HG03097 (cell line): Measurements from ENCODE around the gene SLC10A1.
A peak's percentile ranks its signal among the peaks of the same experiment; 100 is the strongest.
"Not testable (repeated sequence)": the region's sequence is repeated elsewhere in the genome, so short reads cannot be mapped to it uniquely, and the experiment has no call there.

Experiments used
- ATAC-seq: cut with Tn5 transposase; IDR thresholded peaks from one replicate; pipeline ENCODE4 v1.9.1; 2021; ENCODE audit not compliant: unreplicated experiment, low FRiP score

Gene SLC10A1

DNA sequence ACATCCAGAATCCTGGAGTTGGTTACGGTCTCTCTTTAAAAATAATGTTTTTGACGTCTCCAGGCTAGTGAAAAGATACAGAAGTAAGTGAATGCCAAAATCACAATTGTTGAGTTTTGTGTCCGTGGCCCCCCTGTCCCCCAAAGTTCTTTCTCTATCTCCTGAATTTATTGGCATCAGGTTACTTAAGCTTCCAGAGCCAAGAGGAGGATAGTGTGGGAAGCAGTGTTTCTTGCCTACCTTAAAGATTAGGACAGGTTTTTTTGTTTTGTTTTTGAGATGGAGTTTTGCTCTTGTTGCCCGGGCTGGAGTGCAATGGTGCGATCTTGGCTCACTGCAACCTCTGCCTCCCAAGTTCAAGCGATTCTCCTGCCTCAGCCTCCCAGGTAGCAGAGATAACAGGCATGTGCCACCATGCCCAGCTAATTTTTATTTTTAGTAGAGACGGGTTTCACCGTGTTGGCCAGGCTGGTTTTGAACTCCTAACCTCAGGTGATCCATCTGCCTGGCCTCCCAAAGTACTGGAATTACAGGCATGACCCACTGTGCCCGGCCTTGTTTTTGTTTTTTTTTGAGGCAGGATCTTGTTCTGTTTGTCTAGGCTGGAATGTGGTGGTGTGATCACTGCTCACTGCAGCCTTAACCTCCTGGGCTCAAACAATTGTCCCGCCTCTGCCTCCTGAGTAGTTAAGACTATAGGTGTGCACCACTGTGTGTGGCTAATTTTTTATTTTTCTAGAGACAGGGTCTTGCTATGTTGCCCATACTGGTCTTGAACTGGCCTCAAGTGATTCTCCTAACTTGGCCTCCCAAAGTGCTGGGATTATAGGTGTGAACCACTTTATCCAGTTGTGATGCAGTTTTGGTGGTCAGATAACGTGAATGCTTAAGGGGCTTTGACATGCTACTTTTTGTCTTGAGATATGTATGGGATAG, 24.7 kb downstream of the SLC10A1 start:
- ATAC-seq = no peak

DNA sequence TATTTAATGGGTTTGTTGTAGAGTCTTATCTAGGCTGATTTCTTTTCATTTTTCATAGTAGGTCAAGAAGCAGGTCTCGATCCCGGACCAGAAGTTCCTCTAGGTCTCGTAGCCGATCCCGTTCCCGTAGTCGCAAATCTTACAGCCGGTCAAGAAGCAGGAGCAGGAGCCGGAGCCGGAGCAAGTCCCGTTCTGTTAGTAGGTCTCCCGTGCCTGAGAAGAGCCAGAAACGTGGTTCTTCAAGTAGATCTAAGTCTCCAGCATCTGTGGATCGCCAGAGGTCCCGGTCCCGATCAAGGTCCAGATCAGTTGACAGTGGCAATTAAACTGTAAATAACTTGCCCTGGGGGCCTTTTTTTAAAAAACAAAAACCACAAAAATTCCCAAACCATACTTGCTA, 25.9 kb downstream of the SLC10A1 start:
- no peak for ATAC-seq

DNA sequence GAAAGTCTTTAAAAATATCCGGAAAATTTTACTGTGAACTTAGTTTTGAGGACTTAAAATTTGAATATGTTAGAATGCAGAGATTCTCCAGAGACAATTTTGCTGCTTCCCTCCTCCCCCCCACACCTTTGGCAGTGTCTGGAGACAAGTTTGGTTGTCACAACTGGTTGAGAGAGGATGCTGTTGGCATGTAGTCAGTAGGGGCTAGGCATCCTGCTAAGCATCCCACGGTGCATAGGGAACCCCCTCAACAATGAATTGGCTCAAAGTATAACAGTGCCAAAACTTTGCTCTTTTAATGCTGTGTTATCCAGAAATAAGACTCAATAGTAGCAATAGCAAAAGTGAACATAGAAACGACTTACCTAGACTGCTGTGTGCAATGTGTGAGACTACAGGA, 26.5 kb downstream of the SLC10A1 start:
- no peak for ATAC-seq

DNA sequence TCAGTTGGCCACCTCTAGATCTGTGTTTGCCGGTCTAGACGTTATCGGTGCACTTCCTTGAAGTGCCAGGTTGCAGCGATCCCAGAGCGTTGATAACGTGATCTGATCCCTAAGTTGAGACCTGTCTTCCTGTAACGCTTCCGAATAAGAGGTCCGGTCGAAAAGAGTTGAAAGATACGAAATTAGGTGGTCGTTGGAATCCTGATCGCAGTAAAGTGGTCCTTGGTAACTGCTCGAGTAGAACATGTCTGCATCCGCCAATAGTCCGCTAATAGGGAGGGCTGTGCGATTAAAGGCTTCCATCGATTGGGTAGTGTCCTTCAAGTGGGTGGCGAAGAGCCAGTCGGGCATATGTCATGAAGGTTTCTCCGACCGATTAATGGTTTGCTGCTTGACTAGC, 27.4 kb downstream of the SLC10A1 start:
- no peak for ATAC-seq

DNA sequence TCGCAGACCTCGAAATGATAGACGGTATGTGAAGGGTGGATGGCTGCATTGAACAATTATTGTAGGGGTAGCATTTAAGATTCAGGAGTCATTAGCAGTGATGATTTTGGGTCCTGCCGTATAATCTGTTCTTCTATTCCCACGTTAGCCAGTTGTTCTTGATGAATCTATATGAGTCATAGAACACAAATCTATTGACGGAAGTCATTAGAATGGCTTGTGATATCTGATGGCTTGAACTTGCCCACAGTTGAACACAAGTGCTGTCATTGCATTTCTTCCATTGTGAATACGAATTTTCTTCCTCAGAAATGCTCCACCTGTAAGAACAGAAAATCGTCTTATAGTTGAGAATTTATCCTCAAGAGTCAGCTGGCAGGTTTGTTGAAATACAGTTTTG, 28.2 kb downstream of the SLC10A1 start:
- no peak for ATAC-seq

DNA sequence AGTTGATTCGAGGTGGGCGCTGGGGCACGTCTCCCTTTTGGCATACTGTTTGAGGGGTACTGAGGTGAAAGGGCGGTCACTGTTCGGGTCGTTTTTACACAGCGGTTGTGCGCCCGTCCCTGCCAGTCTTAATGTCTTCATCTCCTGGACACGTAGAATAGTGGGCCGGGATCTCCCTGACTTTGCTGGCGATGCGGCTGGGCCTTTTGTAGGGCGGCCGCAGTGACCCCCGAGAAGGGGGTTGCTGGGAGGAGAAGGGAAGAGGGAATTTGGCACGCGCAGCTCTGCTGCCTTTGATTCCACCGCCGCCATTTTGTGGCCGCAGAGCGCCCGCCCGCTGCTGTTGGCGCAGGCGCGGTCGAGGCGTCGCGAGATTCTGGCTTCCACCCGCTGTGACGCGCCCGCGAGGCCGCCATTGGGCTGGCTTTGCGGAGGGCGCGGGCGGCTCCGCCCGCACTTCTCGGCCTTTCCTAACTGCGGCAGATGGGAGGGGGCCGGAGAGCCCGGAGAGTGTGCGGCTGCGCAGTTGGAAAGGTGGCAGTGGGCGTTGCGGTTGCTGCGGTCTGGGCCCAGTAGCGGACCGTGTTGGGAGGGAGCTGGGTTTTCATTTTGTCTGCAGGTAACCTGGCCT, 29.6 kb downstream of the SLC10A1 start:
- ATAC-seq = peak; percentile 69

DNA sequence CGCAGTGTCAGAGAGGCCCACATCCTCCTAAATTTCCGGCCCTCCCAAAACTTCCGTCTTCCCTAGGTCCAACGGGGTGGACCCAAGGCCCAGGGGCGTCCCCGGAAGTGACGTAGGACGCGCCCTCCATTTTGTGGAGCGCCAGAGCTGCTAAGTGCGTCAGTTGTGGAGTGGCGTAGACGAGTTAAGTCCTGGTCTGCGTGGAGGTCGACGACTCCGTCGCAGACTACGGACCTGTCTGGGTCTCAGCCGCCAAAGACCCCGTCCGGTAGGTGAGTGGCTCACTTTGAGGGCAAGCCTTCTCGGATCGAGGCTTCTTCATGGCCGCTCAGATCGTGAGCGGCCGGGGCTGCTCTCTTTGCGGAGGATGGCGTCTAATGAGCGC, 30.1 kb downstream of the SLC10A1 start, which contains the start of gene SRSF5:
SRSF5 (plus strand) TSS at position 159 of the 385 bp plus-strand sequence. CDS start 1,015 bp downstream, outside the sequence.
- peak; percentile 71 for ATAC-seq

DNA sequence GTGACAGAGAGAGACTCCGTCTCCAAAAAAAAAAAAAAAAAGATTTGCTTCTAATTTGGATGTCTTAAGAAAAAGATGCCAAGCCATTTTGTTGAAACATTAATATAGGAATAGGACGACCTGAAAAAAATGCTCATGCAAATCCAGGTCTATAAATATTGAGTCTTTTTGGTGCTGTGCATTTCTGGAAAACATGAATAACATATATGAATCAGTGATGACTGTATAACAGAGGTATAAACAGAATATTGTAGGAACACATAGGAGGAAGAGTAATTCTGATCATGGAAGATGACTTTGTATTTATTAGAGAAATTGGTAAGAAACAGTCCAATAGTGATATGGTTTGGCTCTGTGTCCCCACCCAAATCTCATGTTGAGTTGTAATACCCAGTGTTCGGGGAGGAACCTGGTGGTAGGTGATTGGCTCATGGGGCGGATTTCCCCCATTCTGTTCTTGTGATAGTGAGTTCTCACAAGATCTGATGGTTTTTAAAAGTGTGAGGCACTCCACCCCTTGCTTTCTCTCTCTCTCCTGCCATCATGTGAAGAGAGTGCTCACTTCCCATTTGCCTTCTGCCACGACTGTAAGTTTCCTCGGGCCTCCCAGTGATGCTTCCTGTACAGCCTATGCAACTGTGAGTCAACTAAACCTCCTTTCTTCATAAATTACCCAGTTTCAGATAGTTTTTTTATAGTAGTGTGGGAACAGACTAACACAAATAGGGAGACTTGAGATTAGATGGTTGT, 33.1 kb downstream of the SLC10A1 start:
- ATAC-seq = no peak

DNA sequence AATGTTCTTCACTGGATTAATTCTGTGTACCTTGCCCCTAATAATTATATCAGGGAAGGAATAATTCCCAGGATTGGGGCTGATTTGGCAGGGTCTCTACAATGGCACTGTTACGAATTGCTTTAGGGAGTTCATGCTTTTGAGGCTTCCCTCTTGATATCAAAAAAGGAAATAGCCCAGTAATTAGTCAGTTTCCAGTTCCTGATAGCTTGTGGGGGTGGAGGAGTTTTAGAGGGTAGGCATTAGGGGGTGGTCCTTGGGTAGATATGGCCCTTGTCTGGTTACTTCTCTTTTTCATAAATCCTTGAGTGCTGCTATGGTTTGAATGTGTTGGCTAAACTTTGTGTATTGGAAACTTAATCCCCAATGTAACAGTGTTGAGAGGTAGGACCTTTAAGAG, 36.2 kb downstream of the SLC10A1 start:
- no peak for ATAC-seq

DNA sequence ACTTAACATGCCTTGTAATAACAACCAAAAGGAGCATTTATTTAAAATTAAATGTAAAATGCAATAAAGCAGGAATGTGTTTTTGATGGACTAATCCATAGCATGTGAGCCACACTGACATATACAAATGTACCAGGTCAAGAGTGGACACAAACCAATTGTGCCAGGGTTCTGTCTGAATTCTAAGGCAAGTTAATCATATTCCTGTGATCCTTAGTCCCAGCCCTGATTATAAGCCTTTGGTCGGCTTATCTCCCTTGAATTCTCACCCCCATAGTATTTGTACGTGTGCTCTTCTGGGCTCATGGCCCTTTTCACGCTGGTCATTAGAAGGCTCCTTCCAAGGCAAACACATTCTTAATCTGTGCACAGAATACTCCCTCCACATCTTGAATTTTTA, 40.7 kb downstream of the SLC10A1 start:
- no peak for ATAC-seq

DNA sequence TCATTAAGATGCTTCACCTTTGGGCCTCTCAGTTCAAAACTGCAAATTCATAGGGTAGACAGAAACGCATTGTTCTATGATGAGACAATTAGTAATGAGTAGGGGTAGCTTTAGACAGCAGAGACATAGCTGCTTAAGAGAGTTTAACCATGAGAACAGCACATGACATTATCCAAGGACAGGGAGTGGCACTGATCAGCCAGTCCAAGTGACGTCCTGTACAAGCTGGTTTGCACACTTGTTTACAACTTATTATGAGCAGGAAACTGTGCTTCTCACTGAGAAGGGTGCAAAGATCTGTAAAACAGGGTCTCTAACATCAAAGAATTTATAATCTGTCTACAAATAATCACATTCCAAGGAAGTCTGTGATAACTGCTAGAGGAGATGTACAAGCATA, 41.3 kb downstream of the SLC10A1 start:
- no peak for ATAC-seq

DNA sequence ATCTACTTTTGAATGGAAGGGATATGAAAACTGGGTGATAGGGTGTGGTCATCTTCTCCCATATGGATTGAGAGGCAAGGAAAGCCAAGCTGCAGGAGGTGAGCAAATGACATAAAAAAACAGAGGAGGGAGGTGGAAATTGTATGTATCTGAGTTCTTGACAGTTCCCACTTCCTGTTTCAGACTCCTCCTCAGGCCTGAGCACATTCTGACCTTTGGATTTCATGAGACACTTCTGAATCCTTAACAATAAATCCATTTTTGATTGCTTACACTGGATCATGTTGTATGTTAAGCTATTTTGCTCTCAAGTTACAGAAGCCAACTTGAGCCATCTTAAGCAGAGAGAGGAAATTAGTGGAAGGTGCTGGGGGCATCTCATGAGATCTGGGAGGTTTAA, 41.7 kb downstream of the SLC10A1 start:
- ATAC-seq = no peak

DNA sequence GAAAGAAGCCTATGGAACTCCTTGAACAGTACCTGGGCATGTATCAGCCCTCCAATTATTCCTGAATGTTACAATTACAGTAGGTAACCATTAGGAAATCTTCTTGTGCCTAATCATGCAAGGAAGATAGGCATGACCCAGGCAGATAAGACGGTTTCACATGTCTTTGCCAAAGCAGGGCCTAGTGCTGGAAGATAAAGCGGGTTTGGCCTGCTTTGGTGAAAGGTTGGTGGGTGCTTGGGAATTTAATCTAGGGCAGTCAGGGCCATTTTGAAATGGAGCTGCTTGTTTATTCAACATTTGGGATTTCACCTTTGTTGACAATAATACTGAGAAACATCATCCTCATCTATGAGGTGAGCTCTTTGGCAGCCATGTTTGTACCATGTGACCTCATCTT, 42.6 kb downstream of the SLC10A1 start:
- no peak for ATAC-seq

DNA sequence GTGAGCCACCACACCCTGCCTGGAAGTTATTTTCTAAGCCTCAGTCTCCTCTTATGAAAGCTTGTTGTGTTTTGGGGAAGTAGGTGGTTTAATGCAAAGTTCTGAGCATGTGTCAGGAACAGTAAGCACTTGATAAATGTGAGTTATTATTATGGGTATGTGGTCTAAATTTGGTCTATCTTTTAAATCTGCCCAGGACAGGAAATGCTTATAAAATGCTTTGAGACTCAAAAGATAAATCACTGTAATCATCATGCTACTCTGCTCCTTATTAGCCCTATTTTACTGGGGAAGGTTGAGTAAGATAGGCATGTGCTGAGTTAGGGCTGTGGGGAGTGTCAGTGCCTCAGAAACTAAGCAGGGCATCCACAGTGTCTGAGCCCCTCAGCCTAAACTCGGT, 43.2 kb downstream of the SLC10A1 start:
- ATAC-seq = no peak

DNA sequence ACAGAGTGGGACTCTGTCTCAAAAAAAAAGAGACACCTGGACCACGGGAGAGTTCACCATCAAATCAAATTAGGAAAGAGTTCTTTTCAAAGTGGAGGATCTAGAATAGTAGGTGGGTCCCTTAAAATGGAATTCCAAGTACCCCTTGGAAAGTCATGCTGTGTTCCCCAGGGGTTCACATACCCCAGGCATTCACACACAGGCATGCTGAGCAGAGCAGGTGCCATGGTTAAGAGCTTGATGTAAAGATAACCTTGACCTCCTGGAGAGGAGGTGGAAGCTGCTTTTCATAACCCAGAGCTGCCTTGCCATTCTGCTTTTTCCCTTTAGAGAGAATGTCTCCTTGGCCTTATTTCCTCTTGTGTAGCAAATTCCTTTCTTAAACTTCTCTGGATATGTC, 44.3 kb downstream of the SLC10A1 start:
- ATAC-seq = no peak

DNA sequence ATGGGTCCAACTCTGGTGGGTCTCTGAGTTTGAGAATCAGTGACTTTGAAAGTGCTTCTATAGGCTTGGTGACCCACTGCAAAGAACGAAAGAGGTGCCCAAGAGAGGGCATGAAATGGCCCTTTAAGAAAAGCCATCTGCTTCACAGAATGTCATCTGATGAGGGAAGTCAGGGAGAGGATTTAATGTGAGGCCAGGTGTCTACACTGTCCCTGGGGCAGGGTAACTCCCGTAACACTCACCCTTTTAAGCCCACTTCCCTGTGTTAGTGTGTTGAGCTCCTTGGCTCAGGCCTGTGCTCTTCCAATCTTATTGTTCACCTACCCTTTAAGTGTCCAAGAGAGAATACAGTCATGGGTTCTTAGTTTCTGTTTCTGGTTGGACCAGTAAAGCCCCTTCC, 46.5 kb downstream of the SLC10A1 start:
- no peak for ATAC-seq

DNA sequence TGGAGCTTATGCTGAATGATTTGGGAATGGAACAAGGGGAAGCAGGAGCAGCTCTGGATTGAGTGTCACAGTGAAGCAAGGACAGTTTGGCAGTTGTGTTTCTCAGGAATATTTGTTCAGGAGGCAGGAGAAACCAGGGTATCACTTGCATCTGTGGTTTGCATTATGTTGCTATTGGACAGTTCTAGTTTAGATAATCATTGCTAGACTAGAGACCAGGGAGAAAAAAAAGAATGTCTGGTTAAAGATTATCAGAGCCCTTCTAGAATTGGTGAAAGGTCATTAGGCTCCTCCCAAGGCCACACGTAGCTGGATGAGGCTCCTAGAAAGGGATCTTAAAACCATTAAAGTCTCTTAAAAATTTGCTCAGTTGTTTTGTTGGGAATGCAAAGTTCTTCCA, 47.1 kb downstream of the SLC10A1 start:
- no peak for ATAC-seq

DNA sequence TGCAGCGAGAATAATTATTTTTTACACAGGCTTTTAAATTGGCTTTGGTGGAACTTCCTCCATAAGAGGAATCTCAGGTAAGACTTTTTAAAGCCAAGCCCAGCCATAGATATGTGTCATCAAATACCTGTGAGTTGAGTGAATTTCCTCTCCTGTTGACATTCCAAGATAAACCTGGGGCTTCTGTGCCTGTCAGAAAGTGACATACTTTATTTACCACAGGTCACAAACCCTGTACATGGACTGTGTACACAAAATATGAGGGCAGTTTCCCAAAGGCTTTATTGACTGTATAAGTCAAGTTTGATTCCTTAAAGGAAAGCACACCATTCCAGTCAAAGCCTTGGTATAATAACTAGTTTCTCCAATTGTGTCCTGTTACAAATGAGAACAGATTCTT, 56.0 kb downstream of the SLC10A1 start:
- ATAC-seq = no peak

DNA sequence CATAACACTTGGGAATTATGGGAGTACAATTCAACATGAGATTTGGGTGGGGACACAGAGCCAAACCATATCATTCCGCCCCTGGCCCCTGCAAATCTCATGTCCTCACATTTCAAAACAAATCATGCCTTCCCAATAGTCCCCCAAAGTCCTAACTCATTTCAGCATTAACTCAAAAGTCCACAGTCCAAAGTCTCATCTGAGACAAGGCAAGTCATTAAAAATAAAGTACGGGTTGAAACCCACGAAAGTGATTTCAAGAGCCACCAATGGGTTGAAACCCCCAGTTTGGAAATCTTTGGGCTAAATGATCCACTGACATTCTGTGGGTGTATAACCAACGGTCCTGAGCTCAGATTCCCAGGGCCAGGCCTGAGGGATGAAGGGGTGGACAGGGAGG, 60.6 kb downstream of the SLC10A1 start:
- not testable (repeated sequence) for ATAC-seq

DNA sequence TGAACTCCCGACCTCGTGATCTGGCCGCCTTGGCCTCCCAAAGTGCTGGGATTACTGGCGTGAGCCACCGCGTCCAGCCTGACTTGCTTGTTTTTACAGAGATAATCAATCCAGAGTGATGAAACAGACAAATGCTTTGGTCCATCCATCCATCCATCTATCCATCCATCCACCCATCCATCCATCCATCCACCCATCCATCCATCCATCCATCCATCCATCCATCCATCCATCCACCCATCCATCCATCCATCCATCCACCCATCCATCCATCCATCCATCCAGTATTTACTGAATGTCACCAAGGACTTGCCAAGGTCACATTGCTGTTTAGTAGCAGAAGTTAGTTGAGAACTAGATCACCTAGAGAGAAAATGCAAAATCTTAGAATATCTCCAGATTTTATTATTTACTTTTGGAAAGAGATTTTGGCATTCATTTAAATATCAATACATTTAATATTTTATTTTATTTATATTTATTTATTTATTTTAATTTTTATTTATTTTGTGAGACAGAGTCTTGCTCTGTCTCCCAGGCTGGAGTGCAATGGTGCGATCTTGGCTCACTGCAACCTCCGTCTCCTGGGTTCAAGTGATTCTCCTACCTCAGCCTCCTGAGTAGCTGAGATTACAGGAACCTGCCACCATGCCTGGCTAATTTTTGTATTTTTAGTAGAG, 65.0 kb downstream of the SLC10A1 start:
- ATAC-seq = not testable (repeated sequence)

DNA sequence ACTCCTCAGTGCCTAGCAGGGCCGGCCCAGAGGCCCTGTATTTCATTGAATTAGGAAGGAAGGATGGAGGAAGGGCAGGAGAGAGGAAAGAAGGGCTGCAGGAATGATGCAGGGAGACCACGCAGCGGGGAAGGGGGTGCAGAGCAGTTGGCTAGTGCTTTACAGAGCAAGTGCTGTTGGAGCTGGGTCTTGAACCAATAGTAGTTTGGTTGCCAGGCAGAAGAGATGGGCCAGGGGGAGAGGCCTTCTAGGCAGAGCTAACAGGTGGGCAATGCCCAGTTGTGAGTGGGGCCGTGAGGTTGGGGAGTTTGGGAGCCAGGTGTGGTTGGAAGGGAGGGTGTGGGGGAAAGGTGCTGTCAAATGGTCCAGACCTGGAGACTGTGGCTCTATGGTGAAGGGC, 69.2 kb downstream of the SLC10A1 start:
- ATAC-seq = no peak
